ENCODE data around the gene THSD4.
"Not testable (repeated sequence)": the region's sequence is repeated elsewhere in the genome, so short reads cannot be mapped to it uniquely, and the experiment has no call there.

THSD4 gene

GRCh38 chr15:71666763-71667620 is 551.7 kb downstream of the THSD4 start:
- no peak overlapping the region for H3K4me3 ChIP-seq
- H3K27ac ChIP-seq: no peak overlapping the region

GRCh38 chr15:71669688-71670087 is 554.4 kb downstream of the THSD4 start:
- Histone ChIP-seq H3K4me3 (no peak overlapping the region), H3K27ac (no peak overlapping the region)

- not testable (repeated sequence) for H3K4me3 ChIP-seq, H3K27ac ChIP-seq
Measured at GRCh38 chr15:71670222-71670621, 555.0 kb downstream of the THSD4 start.

- no peak overlapping the region for H3K27ac ChIP-seq
- no peak overlapping the region for H3K4me3 ChIP-seq
Measured at GRCh38 chr15:71674354-71674753, 559.1 kb downstream of the THSD4 start.

GRCh38 chr15:71677352-71677751 is 562.1 kb downstream of the THSD4 start:
- H3K4me3 ChIP-seq: no peak overlapping the region
- peak overlapping the region in 13 of 21 experiments; percentile 1 to 65 (median 37) for H3K27ac ChIP-seq

GRCh38 chr15:71677766-71678165 is 562.5 kb downstream of the THSD4 start:
- H3K4me3 ChIP-seq: no peak overlapping the region
- H3K27ac ChIP-seq: peak overlapping the region in 10 of 21 experiments; percentile 9 to 65 (median 38)

- no peak overlapping the region for H3K4me3 ChIP-seq
- peak overlapping the region in 7 of 21 experiments; percentile 9 to 65 (median 50) for H3K27ac ChIP-seq
Measured at GRCh38 chr15:71678191-71678590, 562.9 kb downstream of the THSD4 start.

- no peak overlapping the region for H3K4me3 ChIP-seq
- H3K27ac ChIP-seq: peak overlapping the region in 3 of 21 experiments; percentile 50 to 64 (median 56)
Measured at GRCh38 chr15:71678605-71679004, 563.3 kb downstream of the THSD4 start.

GRCh38 chr15:71679223-71679792 is 564.0 kb downstream of the THSD4 start:
- Histone ChIP-seq H3K27ac (peak overlapping the region in 18 of 21 experiments; percentile 1 to 79 (median 56)), H3K4me3 (no peak overlapping the region)

- H3K27ac ChIP-seq: peak overlapping the region in 19 of 21 experiments; percentile 1 to 79 (median 56)
- H3K4me3 ChIP-seq: no peak overlapping the region
Measured at GRCh38 chr15:71679793-71680353, 564.6 kb downstream of the THSD4 start.

- H3K27ac ChIP-seq: no peak overlapping the region
Measured at GRCh38 chr15:71682001-71682400, 566.7 kb downstream of the THSD4 start.

GRCh38 chr15:71683411-71684274 is 568.4 kb downstream of the THSD4 start:
- Histone ChIP-seq H3K27ac (no peak overlapping the region), H3K4me3 (no peak overlapping the region)

More at GRCh38 chr15:71682001-71682400, 566.7 kb downstream of the THSD4 start:
- no peak overlapping the region for H3K4me3 ChIP-seq

- no peak overlapping the region for H3K4me3 ChIP-seq
- H3K27ac ChIP-seq: no peak overlapping the region
Measured at GRCh38 chr15:71685420-71685993, 570.2 kb downstream of the THSD4 start.

- H3K27ac ChIP-seq: no peak overlapping the region
Measured at GRCh38 chr15:71686221-71687050, 571.2 kb downstream of the THSD4 start.

GRCh38 chr15:71687902-71688508 is 572.7 kb downstream of the THSD4 start:
- Histone ChIP-seq H3K4me3 (no peak overlapping the region), H3K27ac (no peak overlapping the region)

More at GRCh38 chr15:71686221-71687050, 571.2 kb downstream of the THSD4 start:
- no peak overlapping the region for H3K4me3 ChIP-seq

GRCh38 chr15:71688509-71689094 is 573.3 kb downstream of the THSD4 start:
- H3K27ac ChIP-seq: peak overlapping the region in 1 of 21 experiments; percentile 45

GRCh38 chr15:71691081-71691457 is 575.8 kb downstream of the THSD4 start:
- Histone ChIP-seq H3K4me3 (no peak overlapping the region), H3K27ac (peak overlapping the region in 8 of 21 experiments; percentile 15 to 57 (median 32))

More at GRCh38 chr15:71688509-71689094, 573.3 kb downstream of the THSD4 start:
- no peak overlapping the region for H3K4me3 ChIP-seq
